HepG2 (cell line): ENCODE measurements around the gene PLCXD1. TPM values are rescaled to one million over a fixed set of nuclear protein-coding genes. Genes with fewer than 3 reads are reported as not detected.

Experiments
- CBFB ChIP-seq: sonication (generic); formaldehyde crosslinking; IDR thresholded peaks from 2 replicates; pipeline ENCODE4 v1.4.0; 2020; ENCODE audit warnings: missing genetic modification reagents
- LCORL ChIP-seq, 2 experiments: fragments of 450-650 bp in 1 of 2; sonication (generic) in 1 of 2; formaldehyde crosslinking in 1 of 2; IDR thresholded peaks; 2 replicates each; pipeline versions ENCODE4 v1.5.0 to v1.6.1; 2017 to 2020; ENCODE audit warnings: antibody characterized with exemption in 1 of 2, missing genetic modification reagents in 1 of 2
- MAZ ChIP-seq, 2 experiments: sonication (generic) in 1 of 2; formaldehyde crosslinking in 1 of 2; IDR thresholded peaks; 2 replicates each; pipeline versions ENCODE4 v1.5.0 to v1.6.1; 2012 to 2020; ENCODE audit warnings: low read depth in 2 of 2, mild to moderate bottlenecking in 2 of 2, borderline replicate concordance in 1 of 2, improper control_type of control experiment in 1 of 2, low read length in 1 of 2, missing genetic modification reagents in 1 of 2, moderate library complexity in 1 of 2
- MBNL3 ChIP-seq: fragments of 250-450 bp; sonication (Bioruptor Pico); conservative IDR thresholded peaks from 2 replicates; pipeline ENCODE4 v1.8.0; 2022; ENCODE audit warnings: mild to moderate bottlenecking, inconsistent platforms
- NFKB2 ChIP-seq: sonication (generic); formaldehyde crosslinking; IDR thresholded peaks from 2 replicates; pipeline ENCODE4 v1.4.0; 2020; ENCODE audit warnings: missing genetic modification reagents, borderline replicate concordance
- NRL ChIP-seq: sonication (generic); formaldehyde crosslinking; IDR thresholded peaks from 2 replicates; pipeline ENCODE4 v1.5.0; 2020; ENCODE audit warnings: missing genetic modification reagents, mild to moderate bottlenecking, moderate library complexity, borderline replicate concordance
- RBFOX2 ChIP-seq: fragments of 200-400 bp; formaldehyde crosslinking; IDR thresholded peaks from 2 replicates; pipeline ENCODE4 v1.6.1; 2017; ENCODE audit warnings: low read depth, mild to moderate bottlenecking, low read length
- RFX5 ChIP-seq: IDR thresholded peaks from 2 replicates; pipeline ENCODE4 v1.6.1; 2011; ENCODE audit warnings: low read depth, low read length, improper control_type of control experiment
- SAFB2 ChIP-seq: sonication (generic); formaldehyde crosslinking; IDR thresholded peaks from 2 replicates; pipeline ENCODE4 v1.5.1; 2020; ENCODE audit warnings: missing genetic modification reagents, low read depth, mild to moderate bottlenecking, borderline replicate concordance
- SNAI1 ChIP-seq: sonication (generic); formaldehyde crosslinking; IDR thresholded peaks from 2 replicates; pipeline ENCODE4 v1.5.0; 2020; ENCODE audit warnings: mild to moderate bottlenecking, missing genetic modification reagents, borderline replicate concordance
- ZC3H4 ChIP-seq: sonication (generic); formaldehyde crosslinking; IDR thresholded peaks from 2 replicates; pipeline ENCODE4 v1.4.0; 2020; ENCODE audit warnings: missing genetic modification reagents, borderline replicate concordance
- ZFY ChIP-seq: sonication (generic); formaldehyde crosslinking; IDR thresholded peaks from 2 replicates; pipeline ENCODE4 v1.4.0; 2020; ENCODE audit warnings: missing genetic modification reagents
- ZNF160 ChIP-seq: sonication (generic); formaldehyde crosslinking; IDR thresholded peaks from 2 replicates; pipeline ENCODE4 v1.8.0; 2022; ENCODE audit warnings: mild to moderate bottlenecking, inconsistent platforms, missing genetic modification reagents
- ZNF251 ChIP-seq: sonication (generic); formaldehyde crosslinking; IDR thresholded peaks from 2 replicates; pipeline ENCODE4 v1.9.0; 2021; ENCODE audit warnings: mild to moderate bottlenecking, missing genetic modification reagents
- ZNF430 ChIP-seq: sonication (generic); formaldehyde crosslinking; IDR thresholded peaks from 2 replicates; pipeline ENCODE4 v1.9.0; 2021; ENCODE audit warnings: mild to moderate bottlenecking, missing genetic modification reagents
- ZNF652 ChIP-seq: IDR thresholded peaks from 2 replicates; pipeline ENCODE4 v1.6.1; 2016; ENCODE audit warnings: low read depth, borderline replicate concordance
- ZNF747 ChIP-seq: sonication (generic); formaldehyde crosslinking; IDR thresholded peaks from 2 replicates; pipeline ENCODE4 v1.8.1; 2023; ENCODE audit warnings: missing genetic modification reagents, mild to moderate bottlenecking, borderline replicate concordance
- ZNF768 ChIP-seq: sonication (generic); formaldehyde crosslinking; IDR thresholded peaks from 2 replicates; pipeline ENCODE4 v1.4.0; 2020; ENCODE audit warnings: missing genetic modification reagents
- ZSCAN30 ChIP-seq: sonication (generic); formaldehyde crosslinking; IDR thresholded peaks from 2 replicates; pipeline ENCODE4 v1.5.0; 2020; ENCODE audit warnings: mild to moderate bottlenecking, missing genetic modification reagents
- ZSCAN31 ChIP-seq: sonication (generic); formaldehyde crosslinking; IDR thresholded peaks from 2 replicates; pipeline ENCODE4 v1.5.0; 2020; ENCODE audit warnings: low read depth, mild to moderate bottlenecking, missing genetic modification reagents
- ZSCAN9 ChIP-seq: IDR thresholded peaks from 2 replicates; pipeline ENCODE4 v1.6.1; 2016; ENCODE audit warnings: borderline replicate concordance
- polyA plus RNA-seq, 8 experiments: library from polyadenylated mRNA; depleted of rRNA in 3 of 8; stranded (reverse) in 7 of 8; unstranded in 1 of 8; fragments of >200 nt; fragmentation: Illumina TruSeq in 4 of 8; extraction: Trizol in 4 of 8; gene quantifications; 2 replicates each; pipeline versions ENCODE4 v1.2.1 to v1.2.3, GENCODE V29; 2011 to 2016; ENCODE audit warnings: low read depth in 4 of 8, missing spikeins in 1 of 8, mixed read lengths in 1 of 8; ENCODE audit not compliant: insufficient read depth in 1 of 8
- total RNA-seq, 5 experiments: library from RNA; depleted of rRNA; stranded (reverse); fragments of >200 nt; fragmentation: Illumina TruSeq; extraction: Trizol; gene quantifications; 2 replicates each; pipeline ENCODE4 v1.2.3, GENCODE V29; 2016; ENCODE audit warnings: low read depth in 1 of 5
- TF ChIP-seq, protein P1 (sequence below): sonication (generic); formaldehyde crosslinking; IDR thresholded peaks from 2 replicates; pipeline ENCODE4 v1.4.0; 2020; ENCODE audit warnings: missing genetic modification reagents, mild to moderate bottlenecking, borderline replicate concordance
- TF ChIP-seq, protein P2 (sequence below): sonication (generic); formaldehyde crosslinking; conservative IDR thresholded peaks from 2 replicates; pipeline ENCODE4 v1.4.0; 2020; ENCODE audit warnings: missing genetic modification reagents
- TF ChIP-seq, protein P3 (sequence below): sonication (generic); formaldehyde crosslinking; IDR thresholded peaks from 2 replicates; pipeline ENCODE4 v1.5.0; 2020; ENCODE audit warnings: missing genetic modification reagents

The PLCXD1 gene
- total and polyA plus RNA-seq, 2 of the 13 experiments (the other 11 are each of a cell fraction or from before 2014, with no cell fraction given), result 87.7 to 153 TPM

DNA sequence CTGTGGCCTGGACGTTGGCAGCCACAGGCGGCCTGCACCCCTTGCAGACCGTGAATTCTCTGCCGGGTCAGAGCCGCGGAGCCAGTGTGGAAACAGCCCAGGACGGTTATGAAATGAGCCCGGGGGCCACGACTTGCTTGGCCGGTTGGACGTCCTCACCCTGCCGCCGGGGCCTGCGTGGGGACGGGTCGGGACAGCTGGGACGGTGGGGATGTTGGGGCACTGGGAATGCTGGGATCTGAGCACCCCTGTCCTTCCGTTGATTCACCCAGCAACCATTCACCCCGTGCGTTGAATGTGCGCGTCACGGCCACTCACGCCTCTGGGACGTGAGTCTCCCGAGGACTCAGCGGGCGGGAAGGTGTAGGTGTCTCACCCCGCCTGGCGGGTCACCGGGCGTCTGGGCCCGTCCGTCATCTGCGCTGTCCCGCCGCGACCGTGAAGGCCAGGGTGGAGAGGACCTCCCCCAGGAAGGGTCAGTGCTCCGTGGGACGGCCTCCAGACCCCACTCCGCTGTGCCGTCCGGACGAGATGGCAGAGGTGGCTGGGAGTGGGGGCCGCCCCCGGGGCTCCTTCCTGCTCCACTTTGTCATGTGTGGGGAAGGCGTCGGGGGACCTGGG is 4.5 kb upstream of the PLCXD1 start (continued):
- TF ChIP-seq NRL (CRISPR knock-in tag) (peak; percentile 18; the same call in 1 of the 2 replicates), ZNF430 (CRISPR knock-in tag) (0 out of 2 replicates have a peak, but pooled peaks have one; percentile 37), RBFOX2 (peak; percentile 64), ZSCAN30 (no peak), ZNF251 (CRISPR knock-in tag) (no peak), NFKB2 (CRISPR knock-in tag) (peak; percentile 38; the same call in 1 of the 2 replicates), SAFB2 (CRISPR knock-in tag) (no peak), ZSCAN31 (CRISPR knock-in tag) (peak; percentile 7; the same call in 1 of the 2 replicates), MBNL3 (no peak), RFX5 (peak; percentile 68), MAZ (IDR thresholded peaks at IDR 0.05; ENCODE audit: borderline replicate concordance, low read depth, low read length) (no peak), MAZ (CRISPR knock-in tag; IDR thresholded peaks at IDR 0.05; ENCODE audit: low read depth) (peak; percentile 2; the same call in 1 of the 2 replicates), SNAI1 (no peak), ZNF768 (CRISPR knock-in tag) (peak; percentile 6; the same call in 1 of the 2 replicates), ZFY (peak; percentile 48; the same call in 1 of the 2 replicates), ZSCAN9 (CRISPR knock-in tag) (no peak), ZNF747 (CRISPR knock-in tag) (no peak), LCORL (IDR thresholded peaks at IDR 0.05) (no peak), LCORL (CRISPR knock-in tag; IDR thresholded peaks at IDR 0.05) (no peak), ZNF652 (CRISPR knock-in tag) (no peak), ZNF160 (CRISPR knock-in tag) (no peak), CBFB (no peak), ZC3H4 (CRISPR knock-in tag) (no peak)
- TF ChIP-seq, protein P1, sequence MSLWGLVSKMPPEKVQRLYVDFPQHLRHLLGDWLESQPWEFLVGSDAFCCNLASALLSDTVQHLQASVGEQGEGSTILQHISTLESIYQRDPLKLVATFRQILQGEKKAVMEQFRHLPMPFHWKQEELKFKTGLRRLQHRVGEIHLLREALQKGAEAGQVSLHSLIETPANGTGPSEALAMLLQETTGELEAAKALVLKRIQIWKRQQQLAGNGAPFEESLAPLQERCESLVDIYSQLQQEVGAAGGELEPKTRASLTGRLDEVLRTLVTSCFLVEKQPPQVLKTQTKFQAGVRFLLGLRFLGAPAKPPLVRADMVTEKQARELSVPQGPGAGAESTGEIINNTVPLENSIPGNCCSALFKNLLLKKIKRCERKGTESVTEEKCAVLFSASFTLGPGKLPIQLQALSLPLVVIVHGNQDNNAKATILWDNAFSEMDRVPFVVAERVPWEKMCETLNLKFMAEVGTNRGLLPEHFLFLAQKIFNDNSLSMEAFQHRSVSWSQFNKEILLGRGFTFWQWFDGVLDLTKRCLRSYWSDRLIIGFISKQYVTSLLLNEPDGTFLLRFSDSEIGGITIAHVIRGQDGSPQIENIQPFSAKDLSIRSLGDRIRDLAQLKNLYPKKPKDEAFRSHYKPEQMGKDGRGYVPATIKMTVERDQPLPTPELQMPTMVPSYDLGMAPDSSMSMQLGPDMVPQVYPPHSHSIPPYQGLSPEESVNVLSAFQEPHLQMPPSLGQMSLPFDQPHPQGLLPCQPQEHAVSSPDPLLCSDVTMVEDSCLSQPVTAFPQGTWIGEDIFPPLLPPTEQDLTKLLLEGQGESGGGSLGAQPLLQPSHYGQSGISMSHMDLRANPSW, result no peak
- TF ChIP-seq, protein P2, sequence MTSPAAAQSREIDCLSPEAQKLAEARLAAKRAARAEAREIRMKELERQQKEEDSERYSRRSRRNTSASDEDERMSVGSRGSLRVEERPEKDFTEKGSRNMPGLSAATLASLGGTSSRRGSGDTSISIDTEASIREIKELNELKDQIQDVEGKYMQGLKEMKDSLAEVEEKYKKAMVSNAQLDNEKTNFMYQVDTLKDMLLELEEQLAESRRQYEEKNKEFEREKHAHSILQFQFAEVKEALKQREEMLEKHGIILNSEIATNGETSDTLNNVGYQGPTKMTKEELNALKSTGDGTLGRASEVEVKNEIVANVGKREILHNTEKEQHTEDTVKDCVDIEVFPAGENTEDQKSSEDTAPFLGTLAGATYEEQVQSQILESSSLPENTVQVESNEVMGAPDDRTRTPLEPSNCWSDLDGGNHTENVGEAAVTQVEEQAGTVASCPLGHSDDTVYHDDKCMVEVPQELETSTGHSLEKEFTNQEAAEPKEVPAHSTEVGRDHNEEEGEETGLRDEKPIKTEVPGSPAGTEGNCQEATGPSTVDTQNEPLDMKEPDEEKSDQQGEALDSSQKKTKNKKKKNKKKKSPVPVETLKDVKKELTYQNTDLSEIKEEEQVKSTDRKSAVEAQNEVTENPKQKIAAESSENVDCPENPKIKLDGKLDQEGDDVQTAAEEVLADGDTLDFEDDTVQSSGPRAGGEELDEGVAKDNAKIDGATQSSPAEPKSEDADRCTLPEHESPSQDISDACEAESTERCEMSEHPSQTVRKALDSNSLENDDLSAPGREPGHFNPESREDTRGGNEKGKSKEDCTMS (CRISPR knock-in tag), result no peak
- TF ChIP-seq, protein P3, sequence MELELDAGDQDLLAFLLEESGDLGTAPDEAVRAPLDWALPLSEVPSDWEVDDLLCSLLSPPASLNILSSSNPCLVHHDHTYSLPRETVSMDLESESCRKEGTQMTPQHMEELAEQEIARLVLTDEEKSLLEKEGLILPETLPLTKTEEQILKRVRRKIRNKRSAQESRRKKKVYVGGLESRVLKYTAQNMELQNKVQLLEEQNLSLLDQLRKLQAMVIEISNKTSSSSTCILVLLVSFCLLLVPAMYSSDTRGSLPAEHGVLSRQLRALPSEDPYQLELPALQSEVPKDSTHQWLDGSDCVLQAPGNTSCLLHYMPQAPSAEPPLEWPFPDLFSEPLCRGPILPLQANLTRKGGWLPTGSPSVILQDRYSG (CRISPR knock-in tag), result no peak
